ENCODE measurements around the gene FASN. TPM values are rescaled to one million over a fixed set of nuclear protein-coding genes. Genes with fewer than 3 reads are reported as not detected.
A peak's percentile ranks its signal among the peaks of the same experiment; 100 is the strongest.

Gene FASN
- total and polyA plus RNA-seq, 2 of the 13 experiments (the other 11 are each of a cell fraction or from before 2014, with no cell fraction given) = 51.7 to 101 TPM

GRCh38 chr17:82065638-82066303 lies 32.3 kb downstream of the FASN start, which contains the start of gene DUS1L (continued):
- TF ChIP-seq ZBTB37 (CRISPR knock-in tag; IDR thresholded peaks at IDR 0.05) = no peak
- TF ChIP-seq ZNF432 (CRISPR knock-in tag; IDR thresholded peaks at IDR 0.05; ENCODE audit: borderline replicate concordance) = no peak
- peak; percentile 54; the same call in 1 of the 2 replicates for TF ChIP-seq SNAPC5 (CRISPR knock-in tag; IDR thresholded peaks at IDR 0.05; ENCODE audit: borderline replicate concordance)
- TF ChIP-seq HNRNPH1 (optimal IDR thresholded peaks at IDR 0.05; ENCODE audit: low read depth, low read length) = no peak
- TF ChIP-seq, protein P1, sequence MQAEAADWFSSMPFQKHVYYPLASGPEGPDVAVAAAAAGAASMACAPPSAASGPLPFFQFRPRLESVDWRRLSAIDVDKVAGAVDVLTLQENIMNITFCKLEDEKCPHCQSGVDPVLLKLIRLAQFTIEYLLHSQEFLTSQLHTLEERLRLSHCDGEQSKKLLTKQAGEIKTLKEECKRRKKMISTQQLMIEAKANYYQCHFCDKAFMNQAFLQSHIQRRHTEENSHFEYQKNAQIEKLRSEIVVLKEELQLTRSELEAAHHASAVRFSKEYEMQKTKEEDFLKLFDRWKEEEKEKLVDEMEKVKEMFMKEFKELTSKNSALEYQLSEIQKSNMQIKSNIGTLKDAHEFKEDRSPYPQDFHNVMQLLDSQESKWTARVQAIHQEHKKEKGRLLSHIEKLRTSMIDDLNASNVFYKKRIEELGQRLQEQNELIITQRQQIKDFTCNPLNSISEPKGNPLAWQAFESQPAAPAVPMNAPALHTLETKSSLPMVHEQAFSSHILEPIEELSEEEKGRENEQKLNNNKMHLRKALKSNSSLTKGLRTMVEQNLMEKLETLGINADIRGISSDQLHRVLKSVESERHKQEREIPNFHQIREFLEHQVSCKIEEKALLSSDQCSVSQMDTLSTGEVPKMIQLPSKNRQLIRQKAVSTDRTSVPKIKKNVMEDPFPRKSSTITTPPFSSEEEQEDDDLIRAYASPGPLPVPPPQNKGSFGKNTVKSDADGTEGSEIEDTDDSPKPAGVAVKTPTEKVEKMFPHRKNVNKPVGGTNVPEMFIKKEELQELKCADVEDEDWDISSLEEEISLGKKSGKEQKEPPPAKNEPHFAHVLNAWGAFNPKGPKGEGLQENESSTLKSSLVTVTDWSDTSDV (CRISPR knock-in tag; IDR thresholded peaks at IDR 0.05) = no peak; the same call in 1 of the 2 replicates
- 0 out of 2 replicates have a peak, but pooled peaks have one; percentile 34 for TF ChIP-seq MIER2 (CRISPR knock-in tag; IDR thresholded peaks at IDR 0.05)
- peak; percentile 93 for TF ChIP-seq MEIS2 (CRISPR knock-in tag; IDR thresholded peaks at IDR 0.05)
- peak; percentile 95 for TF ChIP-seq ZBTB7B (CRISPR knock-in tag; IDR thresholded peaks at IDR 0.05)
- TF ChIP-seq MLLT10 (CRISPR knock-in tag; IDR thresholded peaks at IDR 0.05) = no peak
- TF ChIP-seq HMGXB4 (CRISPR knock-in tag; IDR thresholded peaks at IDR 0.05; ENCODE audit: borderline replicate concordance in 1 of 2, low read depth in 1 of 2) = peak; percentile 90 to 95
- no peak for TF ChIP-seq POLR2AphosphoS2 (IDR thresholded peaks at IDR 0.05; ENCODE audit: low read depth, low read length)
- TF ChIP-seq ZNF138 (CRISPR knock-in tag; IDR thresholded peaks at IDR 0.05; ENCODE audit: low read depth) = peak; percentile 96
- TF ChIP-seq SAP130 (CRISPR knock-in tag; IDR thresholded peaks at IDR 0.05; ENCODE audit: low read depth) = peak; percentile 88
- TF ChIP-seq SRSF4 (IDR thresholded peaks at IDR 0.05; ENCODE audit: low read depth, low read length, poor library complexity, severe bottlenecking) = no peak
- peak; percentile 19; the same call in 1 of the 2 replicates for TF ChIP-seq CEBPG (CRISPR knock-in tag; IDR thresholded peaks at IDR 0.05)
- peak; percentile 73 for TF ChIP-seq ELF3 (CRISPR knock-in tag; IDR thresholded peaks at IDR 0.05)
- no peak for TF ChIP-seq PLRG1 (conservative IDR thresholded peaks at IDR 0.05)
- TF ChIP-seq, protein P2, sequence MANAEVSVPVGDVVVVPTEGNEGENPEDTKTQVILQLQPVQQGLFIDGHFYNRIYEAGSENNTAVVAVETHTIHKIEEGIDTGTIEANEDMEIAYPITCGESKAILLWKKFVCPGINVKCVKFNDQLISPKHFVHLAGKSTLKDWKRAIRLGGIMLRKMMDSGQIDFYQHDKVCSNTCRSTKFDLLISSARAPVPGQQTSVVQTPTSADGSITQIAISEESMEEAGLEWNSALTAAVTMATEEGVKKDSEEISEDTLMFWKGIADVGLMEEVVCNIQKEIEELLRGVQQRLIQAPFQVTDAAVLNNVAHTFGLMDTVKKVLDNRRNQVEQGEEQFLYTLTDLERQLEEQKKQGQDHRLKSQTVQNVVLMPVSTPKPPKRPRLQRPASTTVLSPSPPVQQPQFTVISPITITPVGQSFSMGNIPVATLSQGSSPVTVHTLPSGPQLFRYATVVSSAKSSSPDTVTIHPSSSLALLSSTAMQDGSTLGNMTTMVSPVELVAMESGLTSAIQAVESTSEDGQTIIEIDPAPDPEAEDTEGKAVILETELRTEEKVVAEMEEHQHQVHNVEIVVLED (CRISPR knock-in tag; IDR thresholded peaks at IDR 0.05; ENCODE audit: borderline replicate concordance) = peak; percentile 86
- TF ChIP-seq TMF1 (CRISPR knock-in tag; IDR thresholded peaks at IDR 0.05; ENCODE audit: low read depth) = peak; percentile 90; the same call in 1 of the 2 replicates

Measured in HepG2 (cell line).